Measurements from ENCODE around the gene C11orf86. TPM values are rescaled to one million over a fixed set of nuclear protein-coding genes. Genes with fewer than 3 reads are reported as not detected.
A peak's percentile ranks its signal among the peaks of the same experiment; 100 is the strongest.

Gene C11orf86
- total and polyA plus RNA-seq, 7 donors, result 0.04 to 0.10 TPM; not detected in 5

DNA sequence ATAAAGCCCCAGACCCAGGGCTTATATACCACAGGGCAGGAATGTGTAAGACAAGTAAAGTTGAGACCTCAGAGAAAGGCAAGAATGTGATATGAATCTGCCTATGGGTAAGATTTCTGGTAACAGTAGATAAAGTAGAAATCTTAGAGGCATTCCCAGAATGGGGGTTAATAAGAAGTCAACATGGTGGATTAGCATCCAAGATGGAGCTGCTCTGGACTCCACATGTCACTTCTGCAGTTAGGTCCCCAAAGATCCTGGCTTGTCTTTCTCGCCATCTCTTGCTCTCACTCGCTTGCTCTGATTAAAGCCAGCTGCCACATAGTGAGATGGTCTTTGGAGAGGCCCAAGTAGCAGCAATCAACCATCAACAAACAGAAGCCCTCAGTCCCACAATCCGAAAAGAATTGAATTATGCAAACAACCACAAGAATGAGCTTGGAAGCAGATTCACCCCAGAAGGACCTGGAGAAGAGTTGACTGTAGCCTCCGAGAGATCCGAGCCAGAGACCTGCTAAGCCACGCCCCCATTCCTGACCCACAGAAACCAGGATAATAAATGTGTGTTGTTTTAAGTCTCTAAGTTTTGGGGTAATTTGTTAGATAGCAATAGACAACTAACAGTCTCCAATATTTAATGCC, 5.4 kb upstream of the C11orf86 start:
- DNase-seq, result no peak
- 76 to 86% (median 80%) methylated on average over 6 of the region's 6 CpGs for WGBS, 3 donors
- no peak for ATAC-seq
- H3K4me1 ChIP-seq, result no peaks in the 10 kb centered on the region
- no peak for TF ChIP-seq CTCF (IDR thresholded peaks at IDR 0.05)
- H3K4me3 ChIP-seq, result no peak overlapping the region
- H3K36me3 ChIP-seq (ENCODE audit: insufficient read depth in 1 of 2, low read depth in 1 of 2), result no peaks in the 10 kb centered on the region
- H3K9me3 ChIP-seq, result no peaks in the 10 kb centered on the region
- no peaks in the 10 kb centered on the region for H3K27me3 ChIP-seq (ENCODE audit: insufficient read depth in 3 of 3, low read length in 2 of 3)
- H3K27ac ChIP-seq, result no peak overlapping the region
- intact Hi-C loops (cut with DNase I), result no loop called here

- Histone ChIP-seq H3K36me3 (ENCODE audit: insufficient read depth in 1 of 2, low read depth in 1 of 2) (no peaks in the 10 kb centered on the region), H3K4me1 (no peaks in the 10 kb centered on the region), H3K9me3 (no peaks in the 10 kb centered on the region), H3K27ac (peak overlapping the region; percentile 41), H3K4me3 (no peak overlapping the region), H3K27me3 (ENCODE audit: insufficient read depth in 3 of 3, low read length in 2 of 3) (no peaks in the 10 kb centered on the region)
- intact Hi-C loops (cut with DNase I), result no loop called here
- TF ChIP-seq CTCF (IDR thresholded peaks at IDR 0.05), result no peak
- ATAC-seq (peak in 1 of 4 donors; percentile 12), DNase-seq (no peak)
- WGBS, 3 donors, result 86 to 88% (median 88%) methylated on average over 4 of the region's 4 CpGs
Observed at GRCh38 chr11:66970371-66970806, 4.7 kb upstream of the C11orf86 start.

- DNase-seq (peak in 1 of 2 donors; percentile 47), ATAC-seq (peak; percentile 58 to 80 (median 80))
- Histone ChIP-seq H3K27me3 (ENCODE audit: insufficient read depth in 3 of 3, low read length in 2 of 3) (no peaks in the 10 kb centered on the region), H3K9me3 (no peaks in the 10 kb centered on the region), H3K4me1 (no peaks in the 10 kb centered on the region), H3K27ac (no peak overlapping the region), H3K36me3 (ENCODE audit: insufficient read depth in 1 of 2, low read depth in 1 of 2) (no peaks in the 10 kb centered on the region), H3K4me3 (no peak overlapping the region)
- WGBS, 3 donors, result 67 to 77% (median 71%) methylated on average over 5 of the region's 5 CpGs
- TF ChIP-seq CTCF (IDR thresholded peaks at IDR 0.05), result no peak
- intact Hi-C loops (cut with DNase I), result no loop called here
Observed at GRCh38 chr11:66970807-66971442, 4.2 kb upstream of the C11orf86 start.

DNA sequence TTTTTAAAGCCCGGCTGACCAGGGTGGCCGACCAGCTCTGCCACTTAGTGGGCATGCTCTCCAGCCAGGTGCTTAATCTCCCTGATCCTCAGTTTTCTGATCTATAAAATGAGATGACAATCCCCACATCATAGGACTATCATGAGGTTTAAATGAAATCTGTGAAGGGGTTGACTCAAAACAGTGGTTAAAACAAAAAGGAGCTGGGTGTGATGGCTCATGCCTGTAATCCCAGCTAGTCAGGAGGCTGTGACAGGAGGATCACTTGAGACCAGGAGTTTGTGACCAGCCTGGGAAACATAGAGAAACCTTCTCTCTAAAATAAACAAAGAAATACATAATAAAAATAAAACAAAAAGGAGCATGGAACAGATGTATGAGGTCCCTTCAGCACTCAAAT, 3.6 kb upstream of the C11orf86 start:
- no peak for TF ChIP-seq CTCF (IDR thresholded peaks at IDR 0.05)
- no peak for ATAC-seq
- Histone ChIP-seq H3K4me1 (no peaks in the 10 kb centered on the region), H3K27me3 (ENCODE audit: insufficient read depth in 3 of 3, low read length in 2 of 3) (no peaks in the 10 kb centered on the region), H3K27ac (no peak overlapping the region), H3K4me3 (no peak overlapping the region), H3K36me3 (ENCODE audit: insufficient read depth in 1 of 2, low read depth in 1 of 2) (no peaks in the 10 kb centered on the region), H3K9me3 (no peaks in the 10 kb centered on the region)
- 66 to 71% (median 68%) methylated on average over 2 of the region's 2 CpGs for WGBS, 3 donors
- intact Hi-C loops (cut with DNase I), result no loop called here
- no peak for DNase-seq
